Measurements from ENCODE around the gene RAP1GDS1.
A peak's percentile ranks its signal among the peaks of the same experiment; 100 is the strongest.

RAP1GDS1 gene

DNA sequence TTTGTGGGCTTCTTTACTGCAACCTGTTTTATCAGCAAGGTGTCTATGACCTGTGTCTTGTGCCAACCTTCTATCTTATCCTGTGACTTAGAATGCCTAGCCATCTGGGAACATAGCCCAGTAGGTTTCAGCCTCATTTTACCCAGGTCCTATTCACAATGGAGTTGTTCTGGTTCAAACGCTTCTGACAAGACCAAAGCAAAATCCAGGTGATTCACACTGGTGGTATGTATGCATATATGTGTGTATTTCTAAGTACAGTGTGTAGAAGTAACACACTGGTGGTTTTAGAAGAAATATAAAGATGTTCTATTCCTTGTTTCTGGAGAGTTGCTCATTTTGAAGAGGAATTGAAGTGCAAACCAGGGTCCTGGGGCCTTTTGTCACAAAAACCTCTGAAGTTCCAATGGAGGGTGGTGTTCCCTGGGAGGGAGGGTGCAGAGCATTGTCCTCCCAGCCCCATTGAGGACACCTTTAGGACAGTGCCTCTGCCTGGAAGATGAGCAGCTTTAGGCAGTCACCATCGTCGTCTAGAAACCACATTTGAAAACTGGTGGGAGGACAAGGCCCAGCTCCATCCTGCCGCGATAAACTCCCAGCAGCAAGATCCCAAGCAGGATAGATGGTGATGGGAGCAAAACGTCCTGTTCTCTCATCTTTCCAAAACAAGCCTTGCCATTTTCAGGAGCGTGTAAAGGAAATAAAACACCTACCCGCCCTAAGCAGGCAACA, 205.8 kb downstream of the RAP1GDS1 start:
- no peak overlapping the region for H3K4me3 ChIP-seq (replicated peaks; ENCODE audit: low read depth, low read length)
- DNase-seq (ENCODE audit: low read depth), result no peak
- TF ChIP-seq, protein P1, sequence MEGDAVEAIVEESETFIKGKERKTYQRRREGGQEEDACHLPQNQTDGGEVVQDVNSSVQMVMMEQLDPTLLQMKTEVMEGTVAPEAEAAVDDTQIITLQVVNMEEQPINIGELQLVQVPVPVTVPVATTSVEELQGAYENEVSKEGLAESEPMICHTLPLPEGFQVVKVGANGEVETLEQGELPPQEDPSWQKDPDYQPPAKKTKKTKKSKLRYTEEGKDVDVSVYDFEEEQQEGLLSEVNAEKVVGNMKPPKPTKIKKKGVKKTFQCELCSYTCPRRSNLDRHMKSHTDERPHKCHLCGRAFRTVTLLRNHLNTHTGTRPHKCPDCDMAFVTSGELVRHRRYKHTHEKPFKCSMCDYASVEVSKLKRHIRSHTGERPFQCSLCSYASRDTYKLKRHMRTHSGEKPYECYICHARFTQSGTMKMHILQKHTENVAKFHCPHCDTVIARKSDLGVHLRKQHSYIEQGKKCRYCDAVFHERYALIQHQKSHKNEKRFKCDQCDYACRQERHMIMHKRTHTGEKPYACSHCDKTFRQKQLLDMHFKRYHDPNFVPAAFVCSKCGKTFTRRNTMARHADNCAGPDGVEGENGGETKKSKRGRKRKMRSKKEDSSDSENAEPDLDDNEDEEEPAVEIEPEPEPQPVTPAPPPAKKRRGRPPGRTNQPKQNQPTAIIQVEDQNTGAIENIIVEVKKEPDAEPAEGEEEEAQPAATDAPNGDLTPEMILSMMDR (IDR thresholded peaks at IDR 0.05; ENCODE audit: low read length, missing control alignments), result no peak

DNA sequence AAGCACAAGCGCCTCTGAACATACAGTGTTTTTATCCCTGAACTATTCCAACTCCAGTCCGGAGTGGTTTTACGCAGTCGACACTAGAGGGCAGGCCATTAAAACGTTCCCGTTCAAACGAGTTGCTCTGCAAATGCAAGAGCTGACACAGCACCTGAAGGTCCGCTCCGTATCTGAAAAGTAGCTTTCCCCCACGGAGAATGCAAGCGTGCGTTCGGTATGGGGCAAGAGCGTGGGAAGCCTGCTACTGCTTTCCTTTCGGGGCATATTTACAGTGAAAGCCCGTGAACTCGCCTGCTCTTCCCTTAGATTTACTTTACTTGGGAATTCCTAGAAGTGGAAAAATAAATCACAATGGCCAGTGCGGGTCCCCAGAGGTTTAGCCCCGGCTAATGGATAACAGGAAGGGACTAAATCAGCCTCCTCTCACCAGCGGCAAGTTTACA, 206.5 kb downstream of the RAP1GDS1 start:
- TF ChIP-seq, protein P1 (IDR thresholded peaks at IDR 0.05; ENCODE audit: low read length, missing control alignments), result peak; percentile 85
- peak; percentile 96 for DNase-seq (ENCODE audit: low read depth)
- peak overlapping the region; percentile 50 for H3K4me3 ChIP-seq (replicated peaks; ENCODE audit: low read depth, low read length)

DNA sequence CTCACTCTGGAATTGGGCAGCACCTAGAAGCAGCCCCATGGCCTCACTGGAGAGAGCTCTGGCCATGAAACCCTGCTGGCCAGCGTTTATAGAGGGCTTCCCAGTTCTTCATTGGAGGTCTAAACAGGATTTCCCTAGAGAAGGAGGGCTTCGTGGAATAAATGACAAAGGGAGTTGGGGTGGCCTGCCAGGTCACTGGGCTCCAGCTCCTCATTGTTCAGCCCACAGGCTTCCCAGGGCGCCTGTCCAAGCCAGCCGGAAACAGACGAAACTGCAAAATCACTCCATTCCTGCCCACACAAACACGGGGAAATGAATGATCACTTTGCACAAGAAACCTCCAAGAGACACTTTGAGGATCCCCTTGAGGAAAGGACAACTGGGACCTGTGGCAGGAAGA, 207.5 kb downstream of the RAP1GDS1 start:
- H3K4me3 ChIP-seq (replicated peaks; ENCODE audit: low read depth, low read length), result no peak overlapping the region
- DNase-seq (ENCODE audit: low read depth), result peak; percentile 86
- TF ChIP-seq, protein P1 (IDR thresholded peaks at IDR 0.05; ENCODE audit: low read length, missing control alignments), result no peak

DNA sequence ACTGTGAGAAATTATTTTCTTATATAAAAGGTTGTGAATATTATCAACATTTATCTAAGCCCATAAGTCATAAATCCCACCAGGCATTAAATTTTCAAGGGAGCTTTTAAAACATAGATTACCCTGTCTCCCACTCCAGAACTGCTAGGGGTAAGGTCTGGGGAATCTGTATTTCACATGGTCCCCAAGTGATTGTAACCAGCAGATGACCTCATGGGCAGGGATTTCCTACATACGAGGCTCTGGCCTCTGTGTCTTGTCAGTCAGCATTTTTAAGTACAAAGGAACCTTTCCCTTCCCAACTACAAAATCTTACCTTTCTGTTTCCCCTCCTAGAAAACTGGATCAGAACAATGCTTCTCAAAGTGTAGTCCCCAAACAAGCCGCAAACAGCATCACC, 208.6 kb downstream of the RAP1GDS1 start:
- TF ChIP-seq, protein P1 (IDR thresholded peaks at IDR 0.05; ENCODE audit: low read length, missing control alignments), result no peak
- H3K4me3 ChIP-seq (replicated peaks; ENCODE audit: low read depth, low read length), result no peak overlapping the region
- DNase-seq (ENCODE audit: low read depth), result no peak

DNA sequence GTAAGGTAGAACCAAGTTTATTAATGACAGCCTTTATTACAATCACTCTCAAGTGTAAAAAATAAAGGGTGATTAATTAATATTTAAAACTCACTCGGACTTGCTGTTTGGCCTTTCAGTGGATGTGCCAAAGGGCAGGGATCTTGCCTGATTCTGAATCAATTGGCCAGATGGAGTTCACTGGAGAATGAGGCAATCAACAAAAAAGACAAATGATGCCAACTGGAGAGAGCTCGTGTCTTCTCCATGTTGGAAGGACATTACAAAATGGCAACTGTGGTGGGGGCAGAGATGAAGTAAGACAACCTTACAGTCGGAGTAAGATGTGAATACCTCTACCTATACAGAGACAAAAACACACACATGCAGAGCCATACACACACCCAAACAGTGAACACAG, 209.2 kb downstream of the RAP1GDS1 start:
- DNase-seq (ENCODE audit: low read depth), result no peak
- no peak overlapping the region for H3K4me3 ChIP-seq (replicated peaks; ENCODE audit: low read depth, low read length)
- TF ChIP-seq, protein P1 (IDR thresholded peaks at IDR 0.05; ENCODE audit: low read length, missing control alignments), result no peak

DNA sequence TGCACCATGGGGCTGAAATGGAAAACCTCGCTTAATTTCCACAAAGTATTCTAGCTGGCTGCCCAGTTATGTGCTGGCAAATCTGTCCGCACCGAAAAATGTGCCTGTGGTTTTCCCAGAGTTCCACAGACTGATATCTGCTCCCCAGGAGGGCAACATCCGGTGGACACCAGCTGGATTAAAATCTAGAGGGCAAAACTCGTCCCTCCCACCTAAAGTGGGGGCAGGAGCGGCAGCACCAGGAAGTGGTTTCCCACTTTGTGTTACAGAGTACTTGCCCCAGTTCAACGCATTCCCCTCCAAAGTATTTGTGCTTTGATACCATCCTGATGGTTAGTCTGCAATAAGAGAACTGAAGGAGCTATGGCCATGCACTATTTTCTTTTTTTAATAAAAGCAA, 209.6 kb downstream of the RAP1GDS1 start:
- no peak for DNase-seq (ENCODE audit: low read depth)
- no peak overlapping the region for H3K4me3 ChIP-seq (replicated peaks; ENCODE audit: low read depth, low read length)
- TF ChIP-seq, protein P1 (IDR thresholded peaks at IDR 0.05; ENCODE audit: low read length, missing control alignments), result no peak

DNA sequence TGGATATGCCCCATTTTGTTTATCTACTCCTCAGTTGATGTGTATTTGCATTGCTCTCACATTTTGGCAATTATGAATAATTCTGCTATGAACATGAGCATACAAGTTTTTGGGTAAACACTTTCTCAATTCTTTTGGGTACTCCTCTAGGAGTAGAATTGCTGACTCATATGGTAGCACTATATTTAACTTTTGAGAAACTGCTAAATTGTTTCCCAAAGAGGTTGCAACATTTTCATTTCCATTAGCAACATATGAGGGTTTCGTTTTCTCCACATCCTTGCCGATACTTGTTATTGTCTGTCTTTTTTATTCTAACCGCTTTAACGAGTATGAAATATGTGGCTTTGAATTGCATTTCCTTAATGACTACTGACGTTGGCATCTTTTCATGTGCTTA, 211.9 kb downstream of the RAP1GDS1 start:
- peak; percentile 27 for DNase-seq (ENCODE audit: low read depth)
- no peak overlapping the region for H3K4me3 ChIP-seq (replicated peaks; ENCODE audit: low read depth, low read length)
- TF ChIP-seq, protein P1 (IDR thresholded peaks at IDR 0.05; ENCODE audit: low read length, missing control alignments), result no peak
